ENCODE measurements around the gene TBPL2.
"Not testable (repeated sequence)": the region's sequence is repeated elsewhere in the genome, so short reads cannot be mapped to it uniquely, and the experiment has no call there.

TBPL2 gene

GRCh38 chr14:55470025-55470424 lies 29.6 kb upstream of the TBPL2 start:
- no peak for TF ChIP-seq CTCF (IDR thresholded peaks at IDR 0.05; ENCODE audit: insufficient read depth, low read depth, low read length, missing control alignments)
- no peak overlapping the region for H3K4me3 ChIP-seq (ENCODE audit: low read length)
- DNase-seq (ENCODE audit: low read depth): no peak

GRCh38 chr14:55467307-55467706 lies 26.9 kb upstream of the TBPL2 start:
- TF ChIP-seq CTCF (IDR thresholded peaks at IDR 0.05; ENCODE audit: insufficient read depth, low read depth, low read length, missing control alignments): no peak
- H3K4me3 ChIP-seq (ENCODE audit: low read length): no peak overlapping the region
- no peak for DNase-seq (ENCODE audit: low read depth)

GRCh38 chr14:55458800-55459515 lies 18.5 kb upstream of the TBPL2 start:
- no peak for TF ChIP-seq CTCF (IDR thresholded peaks at IDR 0.05; ENCODE audit: insufficient read depth, low read depth, low read length, missing control alignments)
- H3K4me3 ChIP-seq (ENCODE audit: low read length): no peak overlapping the region
- peak; percentile 81 for DNase-seq (ENCODE audit: low read depth)

GRCh38 chr14:55457496-55457895 lies 17.1 kb upstream of the TBPL2 start:
- no peak for TF ChIP-seq CTCF (IDR thresholded peaks at IDR 0.05; ENCODE audit: insufficient read depth, low read depth, low read length, missing control alignments)
- no peak overlapping the region for H3K4me3 ChIP-seq (ENCODE audit: low read length)

GRCh38 chr14:55456411-55456810 lies 16.0 kb upstream of the TBPL2 start:
- DNase-seq (ENCODE audit: low read depth); H3K4me3 ChIP-seq (ENCODE audit: low read length): not testable (repeated sequence)

More at GRCh38 chr14:55457496-55457895, 17.1 kb upstream of the TBPL2 start:
- no peak for DNase-seq (ENCODE audit: low read depth)

GRCh38 chr14:55454264-55455002 lies 14.0 kb upstream of the TBPL2 start:
- TF ChIP-seq CTCF (IDR thresholded peaks at IDR 0.05; ENCODE audit: insufficient read depth, low read depth, low read length, missing control alignments): no peak
- no peak overlapping the region for H3K4me3 ChIP-seq (ENCODE audit: low read length)
- DNase-seq (ENCODE audit: low read depth): peak; percentile 83

GRCh38 chr14:55451950-55452349 lies 11.5 kb upstream of the TBPL2 start:
- TF ChIP-seq CTCF (IDR thresholded peaks at IDR 0.05; ENCODE audit: insufficient read depth, low read depth, low read length, missing control alignments): no peak
- DNase-seq (ENCODE audit: low read depth): no peak
- no peak overlapping the region for H3K4me3 ChIP-seq (ENCODE audit: low read length)

All from epithelial cell of esophagus (primary cell).